AG09309 (cell line): ENCODE results near the gene LEFTY1.

Experiments
- DNase-seq: peaks from one replicate; pipeline ENCODE4 v3.0.0-alpha.2; 2010; ENCODE audit warnings: low read depth
- H3K4me3 ChIP-seq: 2 replicates; pipeline ENCODE4 v1.5.1; 2011; ENCODE audit warnings: mild to moderate bottlenecking, low read depth, low read length, moderate library complexity; ENCODE audit not compliant: control insufficient read depth
- TF ChIP-seq, protein P1 (sequence below): IDR thresholded peaks from 2 replicates; pipeline ENCODE4 v1.5.1; 2011; ENCODE audit warnings: mild to moderate bottlenecking, low read depth, low read length, inconsistent platforms; ENCODE audit not compliant: insufficient read depth, control insufficient read depth; ENCODE audit errors: missing control alignments

Gene LEFTY1

GRCh38 chr1:225882694-225883615, 6.0 kb downstream of the LEFTY1 start:
- TF ChIP-seq, protein P1, sequence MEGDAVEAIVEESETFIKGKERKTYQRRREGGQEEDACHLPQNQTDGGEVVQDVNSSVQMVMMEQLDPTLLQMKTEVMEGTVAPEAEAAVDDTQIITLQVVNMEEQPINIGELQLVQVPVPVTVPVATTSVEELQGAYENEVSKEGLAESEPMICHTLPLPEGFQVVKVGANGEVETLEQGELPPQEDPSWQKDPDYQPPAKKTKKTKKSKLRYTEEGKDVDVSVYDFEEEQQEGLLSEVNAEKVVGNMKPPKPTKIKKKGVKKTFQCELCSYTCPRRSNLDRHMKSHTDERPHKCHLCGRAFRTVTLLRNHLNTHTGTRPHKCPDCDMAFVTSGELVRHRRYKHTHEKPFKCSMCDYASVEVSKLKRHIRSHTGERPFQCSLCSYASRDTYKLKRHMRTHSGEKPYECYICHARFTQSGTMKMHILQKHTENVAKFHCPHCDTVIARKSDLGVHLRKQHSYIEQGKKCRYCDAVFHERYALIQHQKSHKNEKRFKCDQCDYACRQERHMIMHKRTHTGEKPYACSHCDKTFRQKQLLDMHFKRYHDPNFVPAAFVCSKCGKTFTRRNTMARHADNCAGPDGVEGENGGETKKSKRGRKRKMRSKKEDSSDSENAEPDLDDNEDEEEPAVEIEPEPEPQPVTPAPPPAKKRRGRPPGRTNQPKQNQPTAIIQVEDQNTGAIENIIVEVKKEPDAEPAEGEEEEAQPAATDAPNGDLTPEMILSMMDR, result no peak

GRCh38 chr1:225881959-225882693, 6.8 kb downstream of the LEFTY1 start, which contains the start of gene TMEM63A:
Gene TMEM63A (minus strand): TSS chr1:225882380. CDS start chr1:225877580, 4,800 bp downstream.
- no peak for DNase-seq

More at GRCh38 chr1:225882694-225883615, 6.0 kb downstream of the LEFTY1 start:
- H3K4me3 ChIP-seq, result peak overlapping the region; percentile 94
- no peak for DNase-seq

DNA sequence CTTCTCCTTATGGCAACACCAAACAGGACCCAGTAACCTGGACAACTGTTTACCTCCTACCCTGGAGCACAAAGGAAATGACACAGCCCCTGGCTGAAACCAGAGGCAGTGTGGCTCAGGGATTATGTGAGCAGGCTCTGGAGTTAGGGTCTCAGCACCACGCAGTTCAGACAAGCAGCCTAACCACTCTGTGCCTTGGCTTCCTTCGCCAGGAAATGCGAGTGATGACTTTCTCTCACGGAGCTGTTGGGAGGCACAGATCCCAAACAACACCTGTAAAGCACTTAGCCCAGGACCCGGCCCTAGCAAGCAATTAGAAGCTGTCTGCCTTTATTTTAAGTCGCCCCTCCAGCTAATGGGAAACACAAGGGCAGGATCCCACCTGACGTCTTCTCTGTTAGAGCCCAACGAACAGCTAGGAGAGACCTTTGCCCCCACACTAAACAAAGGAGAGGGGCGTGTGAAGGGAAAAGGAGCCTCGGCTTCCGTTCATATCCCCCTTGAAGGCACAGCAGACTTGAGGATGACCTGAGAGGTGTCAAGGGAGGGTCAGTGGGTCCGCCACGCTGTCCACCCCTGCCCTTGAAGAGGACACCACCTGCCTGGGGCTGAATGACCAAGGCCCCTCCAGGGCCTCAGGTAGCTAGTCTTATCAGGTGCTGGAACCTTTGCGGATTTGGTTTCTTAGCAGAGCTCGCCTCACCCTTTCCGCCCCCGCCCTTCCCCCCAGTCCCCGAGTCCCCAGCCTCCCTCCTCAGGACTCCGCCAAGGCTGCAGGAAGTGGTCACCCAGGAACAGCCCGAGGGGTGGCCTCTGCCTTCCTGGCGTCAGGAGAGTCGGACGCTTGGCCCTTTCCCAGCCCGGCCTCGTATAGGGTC, 7.6 kb downstream of the LEFTY1 start:
- TF ChIP-seq, protein P1, result no peak
- DNase-seq, result no peak
- H3K4me3 ChIP-seq, result peak overlapping the region; percentile 94

More at GRCh38 chr1:225881959-225882693, 6.8 kb downstream of the LEFTY1 start, which contains the start of gene TMEM63A:
- TF ChIP-seq, protein P1, result peak; percentile 20
- H3K4me3 ChIP-seq, result peak within 1 kb of the TSS; percentile 94

DNA sequence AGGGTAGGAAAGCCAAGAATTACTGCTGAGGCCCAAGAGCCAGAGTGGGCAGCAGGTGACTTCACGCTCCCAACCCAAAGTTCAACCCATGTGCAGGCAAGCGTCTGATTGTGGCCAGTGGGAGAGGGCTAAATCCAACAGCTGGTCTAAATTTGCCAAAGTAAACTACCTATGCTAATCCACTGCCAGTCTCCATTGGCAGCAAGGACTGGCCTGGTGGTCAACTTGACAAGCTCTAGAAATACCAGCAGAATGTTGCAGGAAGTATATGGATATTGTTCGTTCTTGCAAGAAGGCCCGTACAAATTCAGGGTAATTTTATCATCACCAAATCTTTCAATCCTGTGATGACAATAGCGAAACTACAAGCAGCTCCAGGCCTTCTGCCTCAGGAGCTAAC, 8.3 kb downstream of the LEFTY1 start:
- TF ChIP-seq, protein P1, result no peak
- DNase-seq, result no peak
- no peak overlapping the region for H3K4me3 ChIP-seq

DNA sequence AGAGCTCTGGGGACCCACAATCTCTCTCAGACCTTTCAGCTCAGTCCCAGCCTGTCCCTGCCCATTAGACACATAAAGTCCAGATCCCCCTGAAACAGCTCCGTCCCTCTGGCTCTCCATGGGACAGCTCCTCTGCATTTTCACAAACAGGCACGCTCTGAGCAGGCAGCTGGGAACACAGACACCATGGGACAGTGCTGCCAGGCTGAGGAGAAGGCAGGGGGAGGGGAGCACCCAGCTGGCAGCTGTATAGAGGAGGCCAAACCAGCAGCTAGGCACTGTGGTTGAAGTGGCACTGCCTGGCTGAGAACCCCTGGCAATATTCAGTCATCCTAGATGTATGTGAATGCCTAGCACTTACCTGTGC, 8.7 kb downstream of the LEFTY1 start:
- H3K4me3 ChIP-seq, result no peak overlapping the region
- DNase-seq, result no peak
- TF ChIP-seq, protein P1, result no peak

- H3K4me3 ChIP-seq, result no peak overlapping the region
- DNase-seq, result no peak
- TF ChIP-seq, protein P1, result no peak
Measured at GRCh38 chr1:225879521-225880221, 9.3 kb downstream of the LEFTY1 start.
